ENCODE measurements around the gene EML1. TPM values are rescaled to one million over a fixed set of nuclear protein-coding genes. Genes with fewer than 3 reads are reported as not detected.

Gene EML1
- total RNA-seq, 4 donors from 2014 or later, result 92.3 to 131 (median 119) TPM

DNA sequence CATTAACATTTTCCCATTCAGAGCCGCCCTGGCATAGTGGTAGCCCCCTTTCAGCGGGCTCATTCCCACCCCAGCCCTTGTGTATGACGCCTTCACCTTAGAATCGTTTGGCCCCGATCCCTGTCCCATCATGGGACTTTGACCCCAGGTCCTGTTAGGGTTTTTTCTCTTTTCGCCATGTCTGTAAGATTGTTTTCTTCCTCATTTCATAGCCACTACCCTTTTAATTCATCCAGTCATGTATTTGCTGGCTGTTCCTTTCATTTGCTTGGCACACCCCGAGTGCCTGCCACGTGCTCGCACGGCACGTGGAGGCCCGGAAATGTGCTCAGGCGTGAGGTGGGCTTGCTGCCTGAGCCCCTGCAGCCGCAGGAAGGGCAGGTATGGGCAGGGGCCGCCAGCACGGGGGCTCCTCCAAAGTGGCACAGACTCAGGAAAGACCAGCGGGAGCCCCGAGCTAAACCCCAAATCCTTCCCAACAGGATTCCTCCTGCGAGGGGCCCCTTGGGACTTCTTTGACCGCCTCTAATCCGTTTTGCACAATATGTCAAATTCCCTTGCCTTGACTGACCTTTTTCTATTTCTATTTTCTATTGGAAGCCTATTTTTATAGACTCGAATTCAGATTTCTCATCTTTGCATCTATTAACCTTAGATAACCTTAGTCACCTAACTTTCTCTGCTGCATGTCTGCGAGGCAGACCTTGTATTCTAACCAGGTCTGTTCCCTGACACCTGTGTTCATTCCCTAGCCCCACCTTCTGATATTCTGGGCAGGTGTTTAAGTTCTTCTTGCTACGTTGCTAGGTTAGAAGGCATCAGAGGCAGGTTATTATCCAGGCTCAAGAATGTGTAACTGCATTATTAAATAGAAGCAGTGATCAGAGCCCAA is 114.8 kb downstream of the EML1 start:
- 90% methylated on average over 24 of the region's 24 CpGs for WGBS
- intact Hi-C loops (cut with DNase I), result no loop called here
- DNase-seq (ENCODE audit: extremely low spot score), result peak; percentile 72
- TF ChIP-seq POLR2A (IDR thresholded peaks at IDR 0.05; ENCODE audit: low read depth) (no peak), POLR2AphosphoS5 (IDR thresholded peaks at IDR 0.05) (no peak), EP300 (IDR thresholded peaks at IDR 0.05) (no peak)
- TF ChIP-seq, protein P1, sequence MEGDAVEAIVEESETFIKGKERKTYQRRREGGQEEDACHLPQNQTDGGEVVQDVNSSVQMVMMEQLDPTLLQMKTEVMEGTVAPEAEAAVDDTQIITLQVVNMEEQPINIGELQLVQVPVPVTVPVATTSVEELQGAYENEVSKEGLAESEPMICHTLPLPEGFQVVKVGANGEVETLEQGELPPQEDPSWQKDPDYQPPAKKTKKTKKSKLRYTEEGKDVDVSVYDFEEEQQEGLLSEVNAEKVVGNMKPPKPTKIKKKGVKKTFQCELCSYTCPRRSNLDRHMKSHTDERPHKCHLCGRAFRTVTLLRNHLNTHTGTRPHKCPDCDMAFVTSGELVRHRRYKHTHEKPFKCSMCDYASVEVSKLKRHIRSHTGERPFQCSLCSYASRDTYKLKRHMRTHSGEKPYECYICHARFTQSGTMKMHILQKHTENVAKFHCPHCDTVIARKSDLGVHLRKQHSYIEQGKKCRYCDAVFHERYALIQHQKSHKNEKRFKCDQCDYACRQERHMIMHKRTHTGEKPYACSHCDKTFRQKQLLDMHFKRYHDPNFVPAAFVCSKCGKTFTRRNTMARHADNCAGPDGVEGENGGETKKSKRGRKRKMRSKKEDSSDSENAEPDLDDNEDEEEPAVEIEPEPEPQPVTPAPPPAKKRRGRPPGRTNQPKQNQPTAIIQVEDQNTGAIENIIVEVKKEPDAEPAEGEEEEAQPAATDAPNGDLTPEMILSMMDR (IDR thresholded peaks at IDR 0.05), result no peak
- Histone ChIP-seq H3K27me3 (no peaks in the 10 kb centered on the region), H3K4me3 (no peak overlapping the region), H3K4me1 (no peaks in the 10 kb centered on the region), H3K9me3 (no peaks in the 10 kb centered on the region), H3K27ac (replicated peaks in 1 of 4) (no peak overlapping the region), H3K36me3 (peaks cover 49 to 99% (median 79%) of the 10 kb centered on the region in 4 donors)

DNA sequence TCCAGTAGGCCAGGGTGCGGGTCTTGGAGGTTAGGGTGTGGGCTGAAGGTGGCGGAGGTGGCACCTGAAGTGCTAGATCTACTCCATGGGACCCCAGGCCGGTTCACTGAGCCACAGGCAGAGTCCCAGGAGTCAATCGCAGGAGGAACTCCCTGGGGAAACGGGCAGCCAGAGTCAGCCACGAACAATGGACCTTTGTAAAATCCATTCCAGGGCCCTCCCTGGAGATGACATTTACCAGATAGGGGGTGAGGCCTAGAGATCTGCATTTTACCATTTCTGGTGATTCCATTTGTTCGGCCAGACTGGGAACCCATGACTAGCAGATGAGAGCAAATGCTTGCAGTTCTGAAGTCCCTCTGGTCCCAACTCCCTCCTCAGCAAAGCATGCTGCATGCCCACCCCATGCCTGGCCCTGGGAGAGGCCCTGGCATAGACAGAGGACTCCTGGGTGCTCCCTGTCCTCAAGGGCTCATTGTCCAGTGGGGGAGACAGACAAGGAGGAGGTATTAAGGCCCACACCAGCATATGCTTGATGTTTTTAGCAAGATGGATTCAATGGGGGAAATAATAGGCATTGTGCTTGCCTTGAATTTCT is 115.5 kb downstream of the EML1 start:
- intact Hi-C loops (cut with DNase I), result no loop called here
- H3K4me1 ChIP-seq, result no peaks in the 10 kb centered on the region
- H3K4me3 ChIP-seq, result no peak overlapping the region
- H3K9me3 ChIP-seq, result no peaks in the 10 kb centered on the region
- no peaks in the 10 kb centered on the region for H3K27me3 ChIP-seq
- 85% methylated on average over 7 of the region's 7 CpGs for WGBS
- DNase-seq (ENCODE audit: extremely low spot score), result peak; percentile 78
- TF ChIP-seq POLR2A (IDR thresholded peaks at IDR 0.05; ENCODE audit: low read depth) (no peak), POLR2AphosphoS5 (IDR thresholded peaks at IDR 0.05) (no peak), EP300 (IDR thresholded peaks at IDR 0.05) (no peak)
- TF ChIP-seq, protein P1 (IDR thresholded peaks at IDR 0.05), result no peak
- peaks cover 51 to 99% (median 77%) of the 10 kb centered on the region in 4 donors for H3K36me3 ChIP-seq
- no peak overlapping the region for H3K27ac ChIP-seq (replicated peaks in 1 of 4)

DNA sequence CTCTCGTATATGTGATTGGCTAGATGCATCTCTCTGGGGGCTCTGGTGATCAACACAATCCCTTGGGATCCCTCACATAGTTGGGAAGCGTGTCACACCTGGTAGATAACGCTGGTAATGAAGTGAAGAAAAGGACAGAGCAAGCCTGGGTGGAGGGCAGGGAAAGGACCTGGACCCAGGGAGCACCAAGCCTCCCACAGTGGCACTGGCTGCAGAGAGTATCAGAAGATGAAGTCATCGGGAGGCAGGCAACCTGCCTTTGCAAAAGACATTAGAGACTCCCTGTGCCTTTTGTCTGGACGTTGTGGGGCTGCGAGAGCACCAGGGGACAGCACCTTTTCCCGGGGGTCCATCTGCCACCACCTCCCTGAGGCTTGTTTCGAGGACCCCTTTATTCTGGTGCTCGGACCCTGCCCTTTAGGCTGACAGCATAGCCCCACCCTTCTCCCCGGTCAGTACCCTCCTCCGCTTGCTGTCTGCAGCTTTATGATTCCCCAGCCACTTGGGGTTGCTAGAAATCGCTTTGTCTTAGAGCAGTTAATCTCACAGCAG is 116.4 kb downstream of the EML1 start:
- Histone ChIP-seq H3K9me3 (no peaks in the 10 kb centered on the region), H3K4me3 (no peak overlapping the region), H3K4me1 (no peaks in the 10 kb centered on the region), H3K27ac (replicated peaks in 1 of 4) (no peak overlapping the region), H3K36me3 (peaks cover 51 to 99% (median 82%) of the 10 kb centered on the region in 4 donors), H3K27me3 (no peaks in the 10 kb centered on the region)
- TF ChIP-seq, protein P1 (IDR thresholded peaks at IDR 0.05), result no peak
- TF ChIP-seq POLR2AphosphoS5 (IDR thresholded peaks at IDR 0.05) (no peak), EP300 (IDR thresholded peaks at IDR 0.05) (no peak), POLR2A (IDR thresholded peaks at IDR 0.05; ENCODE audit: low read depth) (no peak)
- intact Hi-C loops (cut with DNase I), result no loop called here
- peak; percentile 55 for DNase-seq (ENCODE audit: extremely low spot score)
- WGBS, result 91% methylated on average over 12 of the region's 12 CpGs

DNA sequence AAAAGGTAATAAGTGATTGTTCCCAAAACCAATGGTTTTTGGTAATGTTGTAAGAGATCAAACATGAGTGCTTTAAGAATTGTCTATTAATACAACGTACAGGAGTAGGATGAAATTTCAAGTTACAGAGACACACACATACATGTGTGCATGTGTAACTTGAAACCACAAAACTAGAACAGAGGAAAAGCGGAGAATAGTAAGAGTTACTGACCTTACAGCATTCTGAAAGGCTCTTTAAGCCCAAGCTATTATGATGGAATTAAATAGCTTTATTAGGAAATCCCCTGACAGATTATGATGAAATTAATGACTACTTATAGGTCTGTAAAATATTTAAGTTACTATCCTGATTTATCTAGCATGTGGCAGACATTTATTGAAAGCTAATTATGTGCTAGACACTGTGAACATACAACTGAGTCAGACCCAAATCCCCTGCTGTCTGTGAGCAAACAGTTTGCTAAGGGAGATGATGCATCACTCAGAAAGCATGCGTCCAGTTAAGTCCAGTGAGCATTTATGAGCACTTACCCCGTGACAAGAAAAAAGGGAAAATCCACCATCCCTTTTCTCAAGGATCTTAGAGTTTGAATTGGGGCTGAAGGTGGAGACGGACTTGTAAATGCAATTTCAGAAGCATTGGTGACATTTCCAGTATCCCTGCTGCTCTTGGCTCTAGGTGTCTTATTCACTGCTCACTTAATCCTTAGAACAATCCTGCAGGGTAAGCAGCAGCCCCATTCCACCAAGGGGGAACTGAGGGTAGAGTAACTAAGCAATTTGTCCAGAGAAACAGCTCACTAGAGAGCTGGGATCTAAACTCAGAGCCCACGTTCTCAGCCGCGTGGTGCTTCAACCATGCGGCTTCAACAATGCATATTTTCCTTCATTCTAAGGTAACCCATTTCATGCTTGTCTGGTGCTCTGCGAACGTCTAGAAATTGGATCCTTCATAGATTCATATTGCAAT is 117.4 kb downstream of the EML1 start:
- Histone ChIP-seq H3K27me3 (no peaks in the 10 kb centered on the region), H3K4me1 (no peaks in the 10 kb centered on the region), H3K27ac (replicated peaks in 1 of 4) (no peak overlapping the region), H3K9me3 (no peaks in the 10 kb centered on the region), H3K36me3 (peaks cover 51 to 99% (median 83%) of the 10 kb centered on the region in 4 donors), H3K4me3 (no peak overlapping the region)
- intact Hi-C loops (cut with DNase I), result no loop called here
- no peak for TF ChIP-seq POLR2A (IDR thresholded peaks at IDR 0.05; ENCODE audit: low read depth)
- no peak for TF ChIP-seq POLR2AphosphoS5 (IDR thresholded peaks at IDR 0.05)
- no peak for TF ChIP-seq EP300 (IDR thresholded peaks at IDR 0.05)
- TF ChIP-seq, protein P1 (IDR thresholded peaks at IDR 0.05), result no peak
- DNase-seq (ENCODE audit: extremely low spot score), result peak; percentile 60
- 83% methylated on average over 11 of the region's 11 CpGs for WGBS

Measured in esophagus muscularis mucosa (tissue), 4 donors.